CD14-positive monocyte (primary cell): ENCODE measurements around the gene SRGAP1. TPM values are rescaled to one million over a fixed set of nuclear protein-coding genes. Genes with fewer than 3 reads are reported as not detected.

Experiments used
- DNase-seq, 3 donors: peaks; one replicate each; pipeline ENCODE4 v3.0.0-alpha.2; 2011 to 2022
- H2AFZ ChIP-seq: 2 replicates; pipeline ENCODE4 v1.6.0; 2012; ENCODE audit warnings: mild to moderate bottlenecking, low read depth, low read length, inconsistent platforms; ENCODE audit not compliant: insufficient read depth, poor library complexity, severe bottlenecking
- H3K27ac ChIP-seq, 2 donors: 1 replicate in 1 of 2; 2 replicates in 1 of 2; pipeline ENCODE4 v1.5.1; 2012 to 2013; ENCODE audit warnings: low read length in 2 of 2, control low read depth in 1 of 2, inconsistent platforms in 1 of 2, low read depth in 1 of 2, mild to moderate bottlenecking in 1 of 2
- H3K27me3 ChIP-seq, 2 donors: one replicate each; pipeline versions ENCODE4 v1.6.0 to v1.6.1; 2011 to 2013; ENCODE audit warnings: low read length in 2 of 2; ENCODE audit not compliant: control insufficient read depth in 2 of 2, insufficient read depth in 2 of 2
- H3K36me3 ChIP-seq, 2 donors: replicated peaks in 1 of 2; 1 replicate in 1 of 2; 2 replicates in 1 of 2; pipeline versions ENCODE4 v1.5.1 to v1.6.1; 2012 to 2013; ENCODE audit warnings: low read length in 2 of 2, control low read depth in 1 of 2, inconsistent platforms in 1 of 2, mild to moderate bottlenecking in 1 of 2; ENCODE audit not compliant: insufficient read depth in 2 of 2, control insufficient read depth in 1 of 2
- H3K4me1 ChIP-seq, 2 donors: 1 replicate in 1 of 2; 2 replicates in 1 of 2; pipeline versions ENCODE4 v1.5.1 to v1.6.1; 2012 to 2013; ENCODE audit warnings: low read length in 2 of 2, control low read depth in 1 of 2, inconsistent platforms in 1 of 2, mild to moderate bottlenecking in 1 of 2, moderate library complexity in 1 of 2; ENCODE audit not compliant: insufficient read depth in 2 of 2, control insufficient read depth in 1 of 2
- H3K4me2 ChIP-seq: replicated peaks from 2 replicates; pipeline ENCODE3; 2012; ENCODE audit warnings: low read length, moderate library complexity, mild to moderate bottlenecking; ENCODE audit not compliant: poor library complexity, severe bottlenecking; ENCODE audit errors: extremely low read depth
- H3K4me3 ChIP-seq, 3 experiments: fragments of 200-600 bp in 1 of 3; sonication (generic) in 1 of 3; replicated peaks in 1 of 3; 1 replicate in 2 of 3; 2 replicates in 1 of 3; pipeline ENCODE4 v1.5.1; 2011 to 2013; ENCODE audit warnings: low read length in 3 of 3, mild to moderate bottlenecking in 3 of 3, control low read depth in 2 of 3, low read depth in 2 of 3, inconsistent platforms in 1 of 3, moderate library complexity in 1 of 3
- H3K79me2 ChIP-seq: 2 replicates; pipeline ENCODE4 v1.6.0; 2012; ENCODE audit warnings: mild to moderate bottlenecking, control low read depth, inconsistent platforms, low read length, moderate library complexity; ENCODE audit not compliant: insufficient read depth
- H3K9ac ChIP-seq: 2 replicates; pipeline ENCODE4 v1.6.0; 2017; ENCODE audit warnings: low read length, mild to moderate bottlenecking; ENCODE audit not compliant: insufficient read depth, poor library complexity, severe bottlenecking
- H3K9me3 ChIP-seq, 2 donors: replicated peaks in 1 of 2; 1 replicate in 1 of 2; 2 replicates in 1 of 2; pipeline versions ENCODE4 v1.5.1 to v1.6.1; 2012 to 2013; ENCODE audit warnings: low read length in 2 of 2, control low read depth in 1 of 2; ENCODE audit not compliant: control insufficient read depth in 1 of 2, insufficient read depth in 1 of 2
- H4K20me1 ChIP-seq: 2 replicates; pipeline ENCODE4 v1.6.0; 2012; ENCODE audit warnings: mild to moderate bottlenecking, low read length, control low read depth, moderate library complexity; ENCODE audit not compliant: insufficient read depth
- H3K27ac Mint-ChIP-seq, 7 donors: one replicate each; pipeline ENCODE4 v1.8.0; 2020; ENCODE audit warnings: mild to moderate bottlenecking in 7 of 7, mixed read lengths in 7 of 7, moderate library complexity in 6 of 7, inconsistent platforms in 2 of 7
- H3K27me3 Mint-ChIP-seq, 3 donors: one replicate each; pipeline ENCODE4 v1.8.0; 2021 to 2022; ENCODE audit warnings: low read depth in 3 of 3, mild to moderate bottlenecking in 3 of 3, mixed read lengths in 3 of 3, moderate library complexity in 3 of 3, inconsistent platforms in 1 of 3
- H3K36me3 Mint-ChIP-seq, 2 donors: one replicate each; pipeline ENCODE4 v1.8.0; 2020; ENCODE audit warnings: mixed read lengths in 2 of 2, inconsistent platforms in 1 of 2, mild to moderate bottlenecking in 1 of 2
- H3K4me1 Mint-ChIP-seq: one replicate; pipeline ENCODE4 v1.8.0; 2020; ENCODE audit warnings: mild to moderate bottlenecking, mixed read lengths
- H3K4me3 Mint-ChIP-seq, 2 donors: one replicate each; pipeline ENCODE4 v1.8.0; 2020; ENCODE audit warnings: mild to moderate bottlenecking in 2 of 2, mixed read lengths in 2 of 2, moderate library complexity in 1 of 2
- H3K9me3 Mint-ChIP-seq, 7 donors: one replicate each; pipeline ENCODE4 v1.8.0; 2020 to 2022; ENCODE audit warnings: mixed read lengths in 7 of 7, mild to moderate bottlenecking in 6 of 7, moderate library complexity in 6 of 7, inconsistent platforms in 2 of 7
- WGBS: methylation state at CpG from one replicate; pipeline ENCODE4 v1.1.5; 2013; ENCODE audit warnings: missing lambda C conversion rate; ENCODE audit not compliant: insufficient coverage; 5-methylcytosine and 5-hydroxymethylcytosine counted together
- intact Hi-C, 2 donors: fragments of 100-400 bp; cut with micrococcal nuclease; formaldehyde crosslinking; loops; one replicate each; pipeline versions ENCODE4 v1.15.0 to v1.15.1; 2023
- polyA plus RNA-seq, 3 donors: library from polyadenylated mRNA; depleted of rRNA in 1 of 3; unstranded in 2 of 3; stranded (reverse) in 1 of 3; fragments of 300-500 nt in 2 of 3; fragments of >200 nt in 1 of 3; fragmentation: Illumina TruSeq in 2 of 3; gene quantifications; 1 replicate in 2 of 3; 2 replicates in 1 of 3; pipeline ENCODE4 v1.2.3, GENCODE V29; 2012 to 2021
- TF ChIP-seq, protein P1 (sequence below): fragments of 200-600 bp; IDR thresholded peaks from one replicate; pipeline ENCODE4 v1.8.0; 2022; ENCODE audit warnings: antibody characterized with exemption, mild to moderate bottlenecking

Gene SRGAP1
- polyA plus RNA-seq, 3 donors, result 0.05 to 0.52 (median 0.07) TPM

DNA sequence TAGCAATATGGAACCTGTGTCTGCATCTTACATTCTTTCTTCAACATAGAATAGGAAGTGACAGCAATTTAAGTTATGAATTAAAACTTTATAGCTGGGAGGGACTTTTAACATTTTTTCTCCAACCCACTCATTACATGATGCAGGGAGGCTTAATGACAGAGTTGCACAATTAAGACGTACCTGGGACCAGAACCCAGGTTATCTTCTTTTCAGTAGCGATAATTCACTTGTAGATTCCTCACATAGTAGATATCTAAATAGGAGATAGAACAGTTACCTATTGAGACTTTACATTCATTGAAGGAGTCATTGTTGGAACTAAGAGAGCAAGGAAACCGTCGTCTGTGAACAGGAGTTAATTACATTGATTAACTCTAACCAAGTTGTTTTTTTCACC, 5.1 kb downstream of the SRGAP1 start:
- peaks cover 5 to 7% of the 10 kb centered on the region in 2 donors for H3K4me1 ChIP-seq
- no peak for DNase-seq
- no peaks in the 10 kb centered on the region for H3K36me3 ChIP-seq
- Mint-ChIP-seq H3K4me1 (peaks cover 10% of the 10 kb centered on the region), H3K4me3 (no peak overlapping the region), H3K27ac (no peak overlapping the region), H3K36me3 (no peaks in the 10 kb centered on the region), H3K9me3 (peaks cover 0 to 2% (median 0%) of the 10 kb centered on the region in 7 donors), H3K27me3 (peaks cover 13 to 17% (median 15%) of the 10 kb centered on the region in 3 donors)
- intact Hi-C loops, result loop anchor here in 1 of 2 donors (10.0 kb wide), 3 partner anchors 65 to 555 kb away; partner anchors contain the start of gene XPOT
- H3K79me2 ChIP-seq, result no peaks in the 10 kb centered on the region
- no peak overlapping the region for H3K9ac ChIP-seq
- no peak overlapping the region for H3K4me3 ChIP-seq
- H3K27me3 ChIP-seq, result peaks cover 6 to 8% of the 10 kb centered on the region in 2 donors
- TF ChIP-seq, protein P1, sequence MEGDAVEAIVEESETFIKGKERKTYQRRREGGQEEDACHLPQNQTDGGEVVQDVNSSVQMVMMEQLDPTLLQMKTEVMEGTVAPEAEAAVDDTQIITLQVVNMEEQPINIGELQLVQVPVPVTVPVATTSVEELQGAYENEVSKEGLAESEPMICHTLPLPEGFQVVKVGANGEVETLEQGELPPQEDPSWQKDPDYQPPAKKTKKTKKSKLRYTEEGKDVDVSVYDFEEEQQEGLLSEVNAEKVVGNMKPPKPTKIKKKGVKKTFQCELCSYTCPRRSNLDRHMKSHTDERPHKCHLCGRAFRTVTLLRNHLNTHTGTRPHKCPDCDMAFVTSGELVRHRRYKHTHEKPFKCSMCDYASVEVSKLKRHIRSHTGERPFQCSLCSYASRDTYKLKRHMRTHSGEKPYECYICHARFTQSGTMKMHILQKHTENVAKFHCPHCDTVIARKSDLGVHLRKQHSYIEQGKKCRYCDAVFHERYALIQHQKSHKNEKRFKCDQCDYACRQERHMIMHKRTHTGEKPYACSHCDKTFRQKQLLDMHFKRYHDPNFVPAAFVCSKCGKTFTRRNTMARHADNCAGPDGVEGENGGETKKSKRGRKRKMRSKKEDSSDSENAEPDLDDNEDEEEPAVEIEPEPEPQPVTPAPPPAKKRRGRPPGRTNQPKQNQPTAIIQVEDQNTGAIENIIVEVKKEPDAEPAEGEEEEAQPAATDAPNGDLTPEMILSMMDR, result no peak
- no peak overlapping the region for H2AFZ ChIP-seq
- no CpG with 5 or more reads among the region's 4 CpGs for WGBS
- H3K27ac ChIP-seq, result no peak overlapping the region
- no peak overlapping the region for H3K4me2 ChIP-seq
- no peaks in the 10 kb centered on the region for H3K9me3 ChIP-seq
- H4K20me1 ChIP-seq, result no peaks in the 10 kb centered on the region

DNA sequence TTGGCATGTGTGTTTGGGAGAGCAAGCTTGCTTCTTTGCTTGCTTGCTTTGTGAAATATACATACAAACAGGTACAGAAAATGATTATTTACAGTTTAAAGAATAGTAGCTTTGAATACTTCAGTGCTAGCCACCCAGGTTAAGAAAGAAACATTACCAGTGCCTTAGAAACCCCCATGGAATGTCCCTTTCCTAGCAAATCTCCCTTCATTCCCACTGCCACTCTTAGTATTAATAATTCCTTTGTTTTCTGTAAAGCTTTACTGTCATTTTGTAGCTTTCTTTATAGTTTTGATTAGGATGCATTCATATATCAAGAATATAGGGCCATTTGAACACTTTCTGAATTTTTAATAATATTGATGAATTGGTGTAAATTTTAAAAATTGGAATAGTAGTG, 9.5 kb downstream of the SRGAP1 start:
- no peaks in the 10 kb centered on the region for H3K4me1 ChIP-seq
- H3K79me2 ChIP-seq, result no peaks in the 10 kb centered on the region
- no peaks in the 10 kb centered on the region for H3K9me3 Mint-ChIP-seq

More for the DNA sequence above, 9.5 kb downstream of the SRGAP1 start:
- no peaks in the 10 kb centered on the region for H3K36me3 ChIP-seq
- H3K27ac Mint-ChIP-seq, result no peak overlapping the region
- intact Hi-C loops, result no loop called here
- H3K4me3 ChIP-seq, result no peak overlapping the region
- H2AFZ ChIP-seq, result no peak overlapping the region
- DNase-seq, result no peak
- H3K27me3 Mint-ChIP-seq, result peaks cover 0 to 2% (median 0%) of the 10 kb centered on the region in 3 donors
- no peak overlapping the region for H3K4me3 Mint-ChIP-seq
- no peaks in the 10 kb centered on the region for H3K27me3 ChIP-seq
- H4K20me1 ChIP-seq, result no peaks in the 10 kb centered on the region
- H3K27ac ChIP-seq, result no peak overlapping the region
- no peak overlapping the region for H3K9ac ChIP-seq
- H3K36me3 Mint-ChIP-seq, result no peaks in the 10 kb centered on the region
- H3K9me3 ChIP-seq, result no peaks in the 10 kb centered on the region
- H3K4me1 Mint-ChIP-seq, result no peaks in the 10 kb centered on the region
- TF ChIP-seq, protein P1, result no peak
- no peak overlapping the region for H3K4me2 ChIP-seq
